ENCODE results near the gene ALG3. TPM values are rescaled to one million over a fixed set of nuclear protein-coding genes. Genes with fewer than 3 reads are reported as not detected.

Gene ALG3
- 121 and 277 TPM in 2 replicates for total RNA-seq (2011; cell fraction: chromatin; rRNA removed; ENCODE audit: low replicate concordance)
- total RNA-seq (2011; cell fraction: nucleolus; rRNA removed), result 275 and 294 TPM in 2 replicates
- 247 and 308 TPM in 2 replicates for total RNA-seq (2011; cell fraction: nucleoplasm; rRNA removed)
- total RNA-seq (2014; rRNA removed) (80.1 and 93.3 TPM in 2 replicates), total RNA-seq (2014; rRNA removed; fragmentation: Illumina TruSeq; extraction: Trizol) (34.4 and 39.9 TPM in 2 replicates), total RNA-seq (2015; rRNA removed; fragmentation: Illumina TruSeq; extraction: Trizol) (47.5 and 48.2 TPM in 2 replicates), total RNA-seq (2021) (107 and 110 TPM in 2 replicates), polyA plus RNA-seq (2011; rRNA removed) (85.8 and 106 TPM in 2 replicates), polyA plus RNA-seq (2014; fragmentation: Illumina TruSeq; extraction: Trizol) (103 and 120 TPM in 2 replicates), polyA plus RNA-seq (2014; fragmentation: Nextera tagmentation; extraction: Ambion mirVana) (10 to 100 TPM; 37.5 to 41.1 TPM), polyA plus RNA-seq (2014; rRNA removed) (81.0 and 81.3 TPM in 2 replicates), polyA minus RNA-seq (2011; rRNA and poly(A)+ RNA removed) (146 and 213 TPM in 2 replicates), Bru-seq, nascent RNA (percentile 87 among the genes with signal in this experiment), BruChase-seq, experiment 1, labeled RNA remaining after a 2-hour chase (percentile 70 among the genes with signal in this experiment), BruChase-seq, experiment 2, labeled RNA remaining after a 6-hour chase (percentile 69 among the genes with signal in this experiment)
- polyA plus RNA-seq (2011; cell fraction: cytosol; rRNA removed), result 225 and 291 TPM in 2 replicates
- polyA plus RNA-seq (2011; cell fraction: nucleus; rRNA removed), result 181 and 255 TPM in 2 replicates
- 84.6 and 84.9 TPM in 2 replicates for polyA plus RNA-seq (2012)
- polyA minus RNA-seq (2011; cell fraction: cytosol; rRNA and poly(A)+ RNA removed), result 102 and 118 TPM in 2 replicates
- 125 and 146 TPM in 2 replicates for polyA minus RNA-seq (2011; cell fraction: nucleus; rRNA and poly(A)+ RNA removed)
- long read RNA-seq, experiment 1, transcript ALG3-213 (2 exons, 995 nt), result minor isoform, 6 of 278 reads
- long read RNA-seq, experiment 1, transcript ALG3-205 (9 exons, 1,533 nt), result minor isoform, 9 of 278 reads
- long read RNA-seq, experiment 1, transcript ALG3-201 (9 exons, 1,528 nt), result major isoform, 151 of 278 reads
- long read RNA-seq, experiment 1, partial matches to known transcripts, result 31 of 278 reads
- long read RNA-seq, experiment 1, other reads (novel, unspliced or antisense), result 77 of 278 reads
- long read RNA-seq, experiment 2, transcript ALG3-201 (9 exons, 1,528 nt), result major isoform, 88 of 178 reads
- long read RNA-seq, experiment 2, transcript ALG3-205 (9 exons, 1,533 nt), result minor isoform, 9 of 178 reads
- long read RNA-seq, experiment 2, partial matches to known transcripts, result 17 of 178 reads
- long read RNA-seq, experiment 2, other reads (novel, unspliced or antisense), result 57 of 178 reads
- long read RNA-seq, experiment 3, transcript ALG3-205 (9 exons, 1,533 nt), result minor isoform, 7 of 185 reads
- long read RNA-seq, experiment 3, transcript ALG3-201 (9 exons, 1,528 nt), result major isoform, 114 of 185 reads
- long read RNA-seq, experiment 3, partial matches to known transcripts, result 9 of 185 reads
- long read RNA-seq, experiment 3, other reads (novel, unspliced or antisense), result 49 of 185 reads

DNA sequence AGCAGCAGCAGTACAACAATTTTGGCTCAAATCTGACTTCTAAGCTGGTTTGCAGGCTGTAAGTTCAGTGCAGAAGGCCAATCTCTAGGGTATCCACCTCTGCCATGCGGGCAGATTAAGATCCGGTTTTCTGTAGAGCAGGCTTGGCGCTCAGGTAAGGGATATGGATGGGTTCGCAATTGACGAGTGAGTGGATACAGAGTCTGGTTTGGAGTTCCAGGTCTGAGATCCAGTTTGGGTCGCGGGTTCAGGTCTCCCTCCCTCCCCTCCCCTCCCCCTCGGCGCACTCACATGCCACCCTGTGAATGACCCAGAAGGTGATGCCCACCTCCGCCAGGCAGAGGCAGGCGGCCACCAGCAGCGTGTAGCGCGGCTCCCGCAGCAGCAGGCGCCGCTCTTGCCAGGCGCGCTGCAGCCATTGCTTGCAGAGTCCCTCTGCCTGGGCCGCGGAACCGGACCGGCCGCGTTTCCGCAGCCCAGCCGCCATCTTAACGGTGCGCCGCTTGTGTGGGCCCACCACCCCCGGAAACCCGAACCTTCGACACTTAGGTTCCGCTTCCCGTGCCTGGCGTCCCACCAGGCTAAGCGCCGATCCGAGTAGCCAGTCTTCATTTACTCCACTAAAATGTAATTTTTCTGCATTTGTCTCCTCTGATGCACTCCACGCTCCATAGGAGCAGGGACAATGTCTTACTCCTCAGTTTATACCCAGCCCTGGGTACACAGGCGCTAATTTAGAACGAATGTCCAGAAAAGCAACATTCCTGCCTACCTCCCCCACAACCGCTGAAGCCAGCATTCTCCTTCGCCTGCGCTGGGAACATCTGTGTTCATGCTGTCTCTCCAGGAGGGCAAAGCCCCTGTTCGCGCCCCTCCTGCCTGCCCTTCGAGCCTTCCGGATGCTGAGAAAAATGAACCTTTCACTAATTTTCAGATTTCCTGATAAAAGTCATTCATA, at the start of gene ALG3:
Gene ALG3 (minus strand): TSS at position 509 of the 958 bp plus-strand sequence. CDS start 22 bp downstream, at position 487.
- H3K9me1 ChIP-seq (ENCODE audit: control insufficient read depth, insufficient read depth, low read length), result no peaks in the 10 kb centered on the region
- intact Hi-C loops (cut with micrococcal nuclease), result loop anchor here (2.0 to 10.0 kb wide), 4 partner anchors 50 to 231 kb away; partner anchors contain the start of genes ABCC5 and PSMD2
- H3K27me3 ChIP-seq (ENCODE audit: control insufficient read depth in 2 of 2, insufficient read depth in 2 of 2, low read length in 2 of 2), result no peaks in the 10 kb centered on the region
- H3K4me1 ChIP-seq (replicated peaks in 1 of 2; ENCODE audit: control insufficient read depth in 2 of 2, insufficient read depth in 2 of 2, low read length in 2 of 2), result peaks cover 3 to 9% of the 10 kb centered on the region in 2 experiments; a peak in 3 of 5 replicates
- peak within 1 kb of the TSS; percentile 96 for H3K4me3 ChIP-seq
- no peaks in the 10 kb centered on the region for H3K9me3 ChIP-seq (replicated peaks; ENCODE audit: control insufficient read depth, insufficient read depth, low read depth, low read length)
- DNase-seq (ENCODE audit: extremely low read depth in 1 of 4, low spot score in 3 of 4) (peak; percentile 75 to 94 (median 80)), ATAC-seq (peak; percentile 70), FAIRE-seq (no peak)
- CTCF ChIA-PET (ENCODE audit: low intra/inter-chr PET ratio), result interaction anchor here (0.6 to 2.0 kb wide), 4 partner anchors 41 to 354 kb away, joined by 3 to 9 read pairs (median 6); no protein-coding TSS in a partner anchor
- H3K27ac ChIP-seq (ENCODE audit: extremely low read depth, low read depth, low read length), result peak within 1 kb of the TSS; percentile 95
- peaks cover 26% of the 10 kb centered on the region for H3K36me3 ChIP-seq (ENCODE audit: control insufficient read depth, insufficient read depth, low read length)
- WGBS (ENCODE audit: insufficient coverage, low coverage, missing lambda C conversion rate), result under 1% methylated on average over 42 of the region's 49 CpGs
- H3K4me2 ChIP-seq (ENCODE audit: insufficient read depth, low read length), result peak within 1 kb of the TSS; percentile 99
- no TSS peak for BruUV-seq (replicated peaks)
- H3K79me2 ChIP-seq (ENCODE audit: control insufficient read depth, insufficient read depth, low read length), result peaks cover 33% of the 10 kb centered on the region
- in situ Hi-C loops (cut with MboI), result loop anchor here (10.0 kb wide), 1 partner anchor 234 kb away; the partner anchor contains the start of gene ABCC5
- H3K9ac ChIP-seq (ENCODE audit: insufficient read depth in 1 of 2, low read depth in 2 of 2, low read length in 2 of 2), result peak within 1 kb of the TSS; percentile 96 to 97
- H4K20me1 ChIP-seq (replicated peaks; ENCODE audit: control insufficient read depth, insufficient read depth, low read length), result no peaks in the 10 kb centered on the region
- POLR2A ChIA-PET, result interaction anchor here (1.1 kb wide), 1 partner anchor 9 kb away, joined by 4 read pairs; no protein-coding TSS in a partner anchor
- H2AFZ ChIP-seq (ENCODE audit: low read depth, low read length), result peak within 1 kb of the TSS; percentile 86
- no peak for TF ChIP-seq MED1 (CRISPR knock-in tag; IDR thresholded peaks at IDR 0.05; ENCODE audit: borderline replicate concordance)
- TF ChIP-seq ZNF146 (CRISPR knock-in tag; IDR thresholded peaks at IDR 0.05; ENCODE audit: unreplicated experiment), result peak; percentile 25
- TF ChIP-seq, protein P1, sequence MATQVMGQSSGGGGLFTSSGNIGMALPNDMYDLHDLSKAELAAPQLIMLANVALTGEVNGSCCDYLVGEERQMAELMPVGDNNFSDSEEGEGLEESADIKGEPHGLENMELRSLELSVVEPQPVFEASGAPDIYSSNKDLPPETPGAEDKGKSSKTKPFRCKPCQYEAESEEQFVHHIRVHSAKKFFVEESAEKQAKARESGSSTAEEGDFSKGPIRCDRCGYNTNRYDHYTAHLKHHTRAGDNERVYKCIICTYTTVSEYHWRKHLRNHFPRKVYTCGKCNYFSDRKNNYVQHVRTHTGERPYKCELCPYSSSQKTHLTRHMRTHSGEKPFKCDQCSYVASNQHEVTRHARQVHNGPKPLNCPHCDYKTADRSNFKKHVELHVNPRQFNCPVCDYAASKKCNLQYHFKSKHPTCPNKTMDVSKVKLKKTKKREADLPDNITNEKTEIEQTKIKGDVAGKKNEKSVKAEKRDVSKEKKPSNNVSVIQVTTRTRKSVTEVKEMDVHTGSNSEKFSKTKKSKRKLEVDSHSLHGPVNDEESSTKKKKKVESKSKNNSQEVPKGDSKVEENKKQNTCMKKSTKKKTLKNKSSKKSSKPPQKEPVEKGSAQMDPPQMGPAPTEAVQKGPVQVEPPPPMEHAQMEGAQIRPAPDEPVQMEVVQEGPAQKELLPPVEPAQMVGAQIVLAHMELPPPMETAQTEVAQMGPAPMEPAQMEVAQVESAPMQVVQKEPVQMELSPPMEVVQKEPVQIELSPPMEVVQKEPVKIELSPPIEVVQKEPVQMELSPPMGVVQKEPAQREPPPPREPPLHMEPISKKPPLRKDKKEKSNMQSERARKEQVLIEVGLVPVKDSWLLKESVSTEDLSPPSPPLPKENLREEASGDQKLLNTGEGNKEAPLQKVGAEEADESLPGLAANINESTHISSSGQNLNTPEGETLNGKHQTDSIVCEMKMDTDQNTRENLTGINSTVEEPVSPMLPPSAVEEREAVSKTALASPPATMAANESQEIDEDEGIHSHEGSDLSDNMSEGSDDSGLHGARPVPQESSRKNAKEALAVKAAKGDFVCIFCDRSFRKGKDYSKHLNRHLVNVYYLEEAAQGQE (IDR thresholded peaks at IDR 0.05; ENCODE audit: borderline replicate concordance), result no peak
- TF ChIP-seq, protein P1 (CRISPR knock-in tag; IDR thresholded peaks at IDR 0.05; ENCODE audit: low read depth), result 0 out of 2 replicates have a peak, but pooled peaks have one; percentile 43

All from K562 (cell line).